ENCODE measurements around the gene STAC2.

GRCh38 chr17:39177256-39177655, 48.5 kb downstream of the STAC2 start:
- TF ChIP-seq POLR2AphosphoS5 (IDR thresholded peaks at IDR 0.05; ENCODE audit: insufficient read depth in 1 of 2, low read depth in 1 of 2) (no peak), CTCF (IDR thresholded peaks at IDR 0.05) (no peak), POLR2A (IDR thresholded peaks at IDR 0.05) (no peak)

Data from vagina (tissue), 2 donors.